Stomach (tissue), 19 donors: ENCODE measurements around the gene BHMT. TPM values are rescaled to one million over a fixed set of nuclear protein-coding genes. Genes with fewer than 3 reads are reported as not detected.
A peak's percentile ranks its signal among the peaks of the same experiment; 100 is the strongest.

Experiments used
- DNase-seq, 2 donors: peaks; one replicate each; pipeline versions ENCODE4 v3.0.0 to v3.0.0-alpha.2; 2013 to 2019
- H3K27ac ChIP-seq, 5 donors: fragments of 200-600 bp in 4 of 5; sonication (generic) in 4 of 5; one replicate each; pipeline ENCODE4 v1.5.1; 2013 to 2019; ENCODE audit warnings: mild to moderate bottlenecking in 1 of 5, moderate library complexity in 1 of 5
- H3K27me3 ChIP-seq, 3 donors: fragments of 200-600 bp; sonication (generic); one replicate each; pipeline ENCODE4 v1.5.1; 2017 to 2019; ENCODE audit warnings: mixed run types in 1 of 3
- H3K36me3 ChIP-seq, 4 donors: fragments of 200-600 bp; sonication (generic); 1 replicate in 3 of 4; 2 replicates in 1 of 4; pipeline ENCODE4 v1.5.1; 2016 to 2019
- H3K4me1 ChIP-seq, 4 donors: fragments of 200-600 bp; sonication (generic); one replicate each; pipeline ENCODE4 v1.5.1; 2016 to 2019
- H3K4me3 ChIP-seq, 4 donors: fragments of 200-600 bp; sonication (generic) in 3 of 4; one replicate each; pipeline ENCODE4 v1.5.1; 2016 to 2019; ENCODE audit warnings: mild to moderate bottlenecking in 1 of 4
- H3K9me3 ChIP-seq, 4 donors: fragments of 200-600 bp; sonication (generic); one replicate each; pipeline ENCODE4 v1.5.1; 2016 to 2019
- CTCF ChIP-seq, 7 experiments: fragments of 450-650 bp in 4 of 7; fragments of 200-600 bp in 3 of 7; sonication (generic) in 3 of 7; IDR thresholded peaks; one replicate each; pipeline ENCODE4 v1.5.1; 2016 to 2019; ENCODE audit warnings: antibody characterized with exemption in 7 of 7, control low read depth in 2 of 7, mild to moderate bottlenecking in 1 of 7
- EP300 ChIP-seq: sonication (generic); formaldehyde crosslinking; IDR thresholded peaks from one replicate; pipeline ENCODE4 v1.6.1; 2017; ENCODE audit warnings: antibody characterized with exemption
- POLR2A ChIP-seq, 4 donors: fragments of 450-650 bp; IDR thresholded peaks; one replicate each; pipeline ENCODE4 v1.6.1; 2016; ENCODE audit warnings: antibody characterized with exemption in 4 of 4, control low read depth in 2 of 4, mild to moderate bottlenecking in 1 of 4, moderate library complexity in 1 of 4
- POLR2AphosphoS5 ChIP-seq, 3 donors: sonication (generic); formaldehyde crosslinking; IDR thresholded peaks; one replicate each; pipeline ENCODE4 v1.6.1; 2016; ENCODE audit warnings: antibody characterized with exemption in 3 of 3
- WGBS, 5 donors: extraction: QIAGEN DNeasy Blood & Tissue Kit in 3 of 5; methylation state at CpG; one replicate each; pipeline versions ENCODE4 v1.1.5 to v1.1.7; 2013 to 2018; 5-methylcytosine and 5-hydroxymethylcytosine counted together
- intact Hi-C: fragments of 100-400 bp; cut with DNase I; formaldehyde crosslinking; loops from one replicate; pipeline ENCODE4 v1.15.1; 2023; ENCODE audit warnings: low total_unique reads
- long read RNA-seq, 10 donors: transcript quantifications; one replicate each; lab custom pipeline, GENCODE V29; 2026
- polyA plus RNA-seq, 3 donors: library from polyadenylated mRNA; stranded (reverse); fragments of 200-250 nt; gene quantifications; one replicate each; pipeline ENCODE4 v1.2.3, GENCODE V29; 2013
- total RNA-seq, 5 donors: library from RNA; depleted of rRNA; stranded (reverse); fragments of >200 nt; gene quantifications; one replicate each; pipeline versions ENCODE4 v1.1.0 to v1.2.3, GENCODE V29; 2014 to 2016
- donor health status: healthy with polysubstance abuse.
- donor health status: Bipolar disorder and iron deficiency.
- donor health status: healthy.

The BHMT gene
- total RNA-seq (1 to 10 TPM in 2 of 5 donors, not detected in 3; 1.8 to 4.0 TPM), polyA plus RNA-seq (1 to 10 TPM in 2 of 3 donors, under 1 TPM in 1; 0.53 to 3.4 (median 2.6) TPM)
- long read RNA-seq, donor 1 = 0 reads
- long read RNA-seq, donor 2 = 0 reads
- long read RNA-seq, donor 3 = 0 reads
- long read RNA-seq, donor 4 = 0 reads
- long read RNA-seq, donor 5, partial matches to known transcripts = 0 of 1 reads
- long read RNA-seq, donor 5, other reads (novel, unspliced or antisense) = 0 of 1 reads
- long read RNA-seq, donor 6 = 0 reads
- long read RNA-seq, donor 7 = 0 reads
- long read RNA-seq, donor 8, partial matches to known transcripts = 0 of 1 reads
- long read RNA-seq, donor 8, other reads (novel, unspliced or antisense) = 0 of 1 reads
- long read RNA-seq, donor 9 = 0 reads
- long read RNA-seq, donor 10 = 0 reads

- H3K27me3 ChIP-seq = peaks cover 0 to 24% (median 19%) of the 10 kb centered on the region in 3 donors
Measured at GRCh38 chr5:79111387-79111959, at the start of gene BHMT. Gene BHMT (plus strand): TSS chr5:79111809. CDS start chr5:79111886, 77 bp downstream.

GRCh38 chr5:79062436-79062835 lies 49.2 kb upstream of the BHMT start:
- intact Hi-C loops = no loop called here
- no peak for TF ChIP-seq EP300
- TF ChIP-seq CTCF (IDR thresholded peaks at IDR 0.05) = no peak
- TF ChIP-seq POLR2AphosphoS5 (IDR thresholded peaks at IDR 0.05) = no peak
- TF ChIP-seq POLR2A (IDR thresholded peaks at IDR 0.05) = no peak
- no peaks in the 10 kb centered on the region for H3K9me3 ChIP-seq
- WGBS, 5 donors = 82 to 95% (median 93%) methylated on average over 3 of the region's 3 CpGs
- no peak overlapping the region for H3K4me3 ChIP-seq
- H3K27ac ChIP-seq = no peak overlapping the region
- H3K27me3 ChIP-seq = no peaks in the 10 kb centered on the region
- no peaks in the 10 kb centered on the region for H3K4me1 ChIP-seq
- no peak for DNase-seq
- no peaks in the 10 kb centered on the region for H3K36me3 ChIP-seq

More at GRCh38 chr5:79111387-79111959, at the start of gene BHMT:
- WGBS, 5 donors = 9 to 32% (median 15%) methylated on average over 21 to 32 of the region's 32 CpGs
- Histone ChIP-seq H3K4me1 (peaks cover 12 to 35% (median 20%) of the 10 kb centered on the region in 4 donors), H3K27ac (no peak within 1 kb of the TSS), H3K9me3 (no peaks in the 10 kb centered on the region), H3K36me3 (no peaks in the 10 kb centered on the region), H3K4me3 (peak within 1 kb of the TSS; percentile 26 to 49 (median 38))
- intact Hi-C loops = no loop called here
- no peak for TF ChIP-seq EP300
- no peak for TF ChIP-seq CTCF (IDR thresholded peaks at IDR 0.05)
- no peak for TF ChIP-seq POLR2A (IDR thresholded peaks at IDR 0.05)
- TF ChIP-seq POLR2AphosphoS5 (IDR thresholded peaks at IDR 0.05) = no peak
- DNase-seq = peak; percentile 64 to 69

- peak in 1 of 2 donors; percentile 75 for DNase-seq
- intact Hi-C loops = no loop called here
- TF ChIP-seq CTCF (IDR thresholded peaks at IDR 0.05) = no peak
- TF ChIP-seq POLR2AphosphoS5 (IDR thresholded peaks at IDR 0.05) = no peak
- no peak for TF ChIP-seq EP300
- TF ChIP-seq POLR2A (IDR thresholded peaks at IDR 0.05) = no peak
- H3K36me3 ChIP-seq = no peaks in the 10 kb centered on the region
- H3K4me3 ChIP-seq = peak within 1 kb of the TSS; percentile 43 to 56 (median 49)
- peaks cover 0 to 23% (median 9%) of the 10 kb centered on the region in 4 donors for H3K4me1 ChIP-seq
- WGBS, 5 donors = 27 to 77% (median 36%) methylated on average over 28 to 79 of the region's 79 CpGs
- H3K27ac ChIP-seq = peak within 1 kb of the TSS in 4 of 5 donors; percentile 23 to 84 (median 46)
- peaks cover 0 to 13% (median 9%) of the 10 kb centered on the region in 3 donors for H3K27me3 ChIP-seq
- peaks cover 0 to 6% (median 3%) of the 10 kb centered on the region in 4 donors for H3K9me3 ChIP-seq
Measured at GRCh38 chr5:79069488-79070349, 41.9 kb upstream of the BHMT start, which contains the start of the genes BHMT2 and DMGDH. Gene BHMT2 (plus strand): TSS chr5:79069767. CDS start chr5:79069783, 16 bp downstream. Gene DMGDH (minus strand): TSS chr5:79069674. CDS start chr5:79069620, 54 bp downstream.

GRCh38 chr5:79070350-79070667 lies 41.3 kb upstream of the BHMT start:
- peaks cover 0 to 6% (median 3%) of the 10 kb centered on the region in 4 donors for H3K9me3 ChIP-seq
- H3K4me3 ChIP-seq = peak overlapping the region; percentile 43 to 56 (median 49)
- DNase-seq = peak in 1 of 2 donors; percentile 59
- intact Hi-C loops = no loop called here
- H3K27me3 ChIP-seq = peaks cover 0 to 13% (median 9%) of the 10 kb centered on the region in 3 donors
- 29 to 56% (median 49%) methylated on average over 9 of the region's 9 CpGs for WGBS, 5 donors
- H3K36me3 ChIP-seq = no peaks in the 10 kb centered on the region
- TF ChIP-seq CTCF (IDR thresholded peaks at IDR 0.05) = no peak
- TF ChIP-seq EP300 = no peak
- TF ChIP-seq POLR2AphosphoS5 (IDR thresholded peaks at IDR 0.05) = no peak
- TF ChIP-seq POLR2A (IDR thresholded peaks at IDR 0.05) = no peak
- peak overlapping the region in 4 of 5 donors; percentile 23 to 84 (median 46) for H3K27ac ChIP-seq
- H3K4me1 ChIP-seq = peaks cover 0 to 23% (median 9%) of the 10 kb centered on the region in 4 donors
